Keratinocyte (primary cell): ENCODE data around the gene RGS21.

Experiments used
- EZH2 ChIP-seq: IDR thresholded peaks from one replicate; pipeline ENCODE4 v1.6.1; 2012; ENCODE audit warnings: inconsistent platforms, mild to moderate bottlenecking, low read length, moderate library complexity
- TF ChIP-seq, protein P1 (sequence below), 3 experiments: IDR thresholded peaks in 1 of 3; conservative IDR thresholded peaks in 1 of 3; optimal IDR thresholded peaks in 1 of 3; 2 replicates in 2 of 3; 3 replicates in 1 of 3; pipeline versions ENCODE3 to v1.5.1; 2011; ENCODE audit warnings: low read length in 3 of 3, mild to moderate bottlenecking in 3 of 3, moderate library complexity in 2 of 3, control low read depth in 1 of 3, inconsistent platforms in 1 of 3; ENCODE audit not compliant: insufficient read depth in 2 of 3; ENCODE audit errors: extremely low read depth in 1 of 3

- TF ChIP-seq, protein P1, sequence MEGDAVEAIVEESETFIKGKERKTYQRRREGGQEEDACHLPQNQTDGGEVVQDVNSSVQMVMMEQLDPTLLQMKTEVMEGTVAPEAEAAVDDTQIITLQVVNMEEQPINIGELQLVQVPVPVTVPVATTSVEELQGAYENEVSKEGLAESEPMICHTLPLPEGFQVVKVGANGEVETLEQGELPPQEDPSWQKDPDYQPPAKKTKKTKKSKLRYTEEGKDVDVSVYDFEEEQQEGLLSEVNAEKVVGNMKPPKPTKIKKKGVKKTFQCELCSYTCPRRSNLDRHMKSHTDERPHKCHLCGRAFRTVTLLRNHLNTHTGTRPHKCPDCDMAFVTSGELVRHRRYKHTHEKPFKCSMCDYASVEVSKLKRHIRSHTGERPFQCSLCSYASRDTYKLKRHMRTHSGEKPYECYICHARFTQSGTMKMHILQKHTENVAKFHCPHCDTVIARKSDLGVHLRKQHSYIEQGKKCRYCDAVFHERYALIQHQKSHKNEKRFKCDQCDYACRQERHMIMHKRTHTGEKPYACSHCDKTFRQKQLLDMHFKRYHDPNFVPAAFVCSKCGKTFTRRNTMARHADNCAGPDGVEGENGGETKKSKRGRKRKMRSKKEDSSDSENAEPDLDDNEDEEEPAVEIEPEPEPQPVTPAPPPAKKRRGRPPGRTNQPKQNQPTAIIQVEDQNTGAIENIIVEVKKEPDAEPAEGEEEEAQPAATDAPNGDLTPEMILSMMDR (optimal IDR thresholded peaks at IDR 0.05 in 1 of 3, IDR thresholded peaks at IDR 0.05 in 1 of 3, conservative IDR thresholded peaks at IDR 0.05 in 1 of 3; ENCODE audit: extremely low read depth in 1 of 3, insufficient read depth in 2 of 3, low read length in 3 of 3) = no peak
- TF ChIP-seq EZH2 = no peak
Observed at GRCh38 chr1:192375306-192375705, 58.5 kb downstream of the RGS21 start.
